WERI-Rb-1 (cell line): ENCODE measurements around the gene SERPINA3.
"Not testable (repeated sequence)": the region's sequence is repeated elsewhere in the genome, so short reads cannot be mapped to it uniquely, and the experiment has no call there.

Experiments
- DNase-seq: peaks from one replicate; pipeline ENCODE4 v3.0.0-alpha.2; 2020
- H3K27ac ChIP-seq: fragments of 250-450 bp; sonication (Bioruptor Pico); 2 replicates; pipeline ENCODE4 v1.5.1; 2020; ENCODE audit warnings: mild to moderate bottlenecking, moderate library complexity
- H3K27me3 ChIP-seq: fragments of 250-450 bp; sonication (Bioruptor Pico); 2 replicates; pipeline ENCODE4 v1.5.1; 2021; ENCODE audit warnings: mild to moderate bottlenecking, low read depth, moderate library complexity; ENCODE audit not compliant: insufficient read depth, severe bottlenecking
- H3K36me3 ChIP-seq: fragments of 250-450 bp; sonication (Bioruptor Pico); 2 replicates; pipeline ENCODE4 v1.5.1; 2020; ENCODE audit warnings: mild to moderate bottlenecking, moderate library complexity
- H3K4me3 ChIP-seq: 2 replicates; pipeline ENCODE4 v1.5.1; 2011; ENCODE audit warnings: low read depth, mild to moderate bottlenecking, control low read depth, low read length
- H3K9me3 ChIP-seq: fragments of 250-450 bp; sonication (Bioruptor Pico); 2 replicates; pipeline ENCODE4 v1.5.1; 2021; ENCODE audit warnings: mild to moderate bottlenecking, moderate library complexity; ENCODE audit not compliant: severe bottlenecking
- TF ChIP-seq, protein P1 (sequence below): IDR thresholded peaks from 2 replicates; pipeline ENCODE4 v1.5.1; 2011; ENCODE audit warnings: low read depth, mild to moderate bottlenecking, control low read depth, inconsistent platforms, low read length

The SERPINA3 gene

DNA sequence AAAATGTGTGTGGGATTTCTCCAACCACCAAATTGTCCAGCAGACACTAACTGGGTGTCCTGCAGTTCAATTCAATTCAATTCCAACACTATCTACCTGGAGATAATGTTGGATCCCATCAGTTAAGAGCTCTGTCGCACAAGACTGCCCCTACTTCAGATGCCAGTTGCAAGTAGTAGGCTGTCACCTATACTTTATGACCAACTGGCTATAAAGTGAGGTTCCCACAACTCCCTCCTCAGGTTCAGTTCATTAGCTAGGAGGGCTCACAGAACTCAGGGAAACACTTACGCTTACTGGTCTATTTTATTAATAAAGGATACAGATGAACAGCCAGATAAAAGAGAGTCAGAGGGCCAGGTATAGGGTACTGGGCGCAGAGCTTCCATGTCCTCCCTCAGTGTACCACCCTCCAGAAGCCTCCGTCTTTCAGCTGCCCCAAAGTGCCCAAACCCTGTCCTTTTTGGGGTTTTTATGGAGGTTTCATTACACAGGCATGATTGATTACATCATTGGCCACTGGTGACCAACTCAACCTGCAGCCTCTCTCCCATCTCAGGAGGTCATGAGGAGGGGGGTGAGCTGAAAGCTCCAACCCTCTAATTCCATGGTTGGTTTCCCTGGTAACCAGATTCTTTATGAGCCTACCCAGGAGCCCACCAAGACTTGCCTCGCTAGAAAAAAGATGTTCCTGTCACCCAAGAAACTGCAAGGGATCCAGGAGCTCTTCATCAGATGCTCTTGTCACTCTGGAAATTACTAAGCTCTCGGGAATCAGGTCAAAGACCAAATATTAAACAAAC is 38.5 kb upstream of the SERPINA3 start:
- peaks cover 81% of the 10 kb centered on the region for H3K27me3 ChIP-seq
- H3K27ac ChIP-seq = no peak overlapping the region
- H3K36me3 ChIP-seq = no peaks in the 10 kb centered on the region
- no peaks in the 10 kb centered on the region for H3K9me3 ChIP-seq
- TF ChIP-seq, protein P1, sequence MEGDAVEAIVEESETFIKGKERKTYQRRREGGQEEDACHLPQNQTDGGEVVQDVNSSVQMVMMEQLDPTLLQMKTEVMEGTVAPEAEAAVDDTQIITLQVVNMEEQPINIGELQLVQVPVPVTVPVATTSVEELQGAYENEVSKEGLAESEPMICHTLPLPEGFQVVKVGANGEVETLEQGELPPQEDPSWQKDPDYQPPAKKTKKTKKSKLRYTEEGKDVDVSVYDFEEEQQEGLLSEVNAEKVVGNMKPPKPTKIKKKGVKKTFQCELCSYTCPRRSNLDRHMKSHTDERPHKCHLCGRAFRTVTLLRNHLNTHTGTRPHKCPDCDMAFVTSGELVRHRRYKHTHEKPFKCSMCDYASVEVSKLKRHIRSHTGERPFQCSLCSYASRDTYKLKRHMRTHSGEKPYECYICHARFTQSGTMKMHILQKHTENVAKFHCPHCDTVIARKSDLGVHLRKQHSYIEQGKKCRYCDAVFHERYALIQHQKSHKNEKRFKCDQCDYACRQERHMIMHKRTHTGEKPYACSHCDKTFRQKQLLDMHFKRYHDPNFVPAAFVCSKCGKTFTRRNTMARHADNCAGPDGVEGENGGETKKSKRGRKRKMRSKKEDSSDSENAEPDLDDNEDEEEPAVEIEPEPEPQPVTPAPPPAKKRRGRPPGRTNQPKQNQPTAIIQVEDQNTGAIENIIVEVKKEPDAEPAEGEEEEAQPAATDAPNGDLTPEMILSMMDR = no peak
- H3K4me3 ChIP-seq = no peak overlapping the region
- DNase-seq = no peak

DNA sequence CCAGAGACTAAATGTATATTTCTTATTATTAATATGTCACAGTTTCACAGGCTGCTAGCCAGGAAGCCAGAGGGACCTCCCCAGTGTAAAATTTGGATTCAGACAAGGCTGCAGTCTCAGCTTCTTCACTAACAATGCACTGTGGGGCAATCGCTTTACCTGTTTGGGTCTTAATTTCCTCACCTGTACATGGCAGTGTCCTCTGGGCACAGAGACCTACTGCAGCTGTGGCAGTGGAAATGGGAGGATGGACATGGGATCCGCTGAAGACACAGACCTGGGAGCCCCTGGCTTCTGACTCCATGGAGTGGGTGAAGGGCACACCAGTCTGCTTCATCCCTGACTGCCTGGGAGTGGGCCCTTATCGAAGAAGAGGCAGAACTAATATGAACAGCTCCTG is 37.9 kb upstream of the SERPINA3 start:
- H3K36me3 ChIP-seq = no peaks in the 10 kb centered on the region
- DNase-seq = no peak
- TF ChIP-seq, protein P1 = no peak
- no peak overlapping the region for H3K27ac ChIP-seq
- no peaks in the 10 kb centered on the region for H3K9me3 ChIP-seq
- peaks cover 82% of the 10 kb centered on the region for H3K27me3 ChIP-seq
- no peak overlapping the region for H3K4me3 ChIP-seq

DNA sequence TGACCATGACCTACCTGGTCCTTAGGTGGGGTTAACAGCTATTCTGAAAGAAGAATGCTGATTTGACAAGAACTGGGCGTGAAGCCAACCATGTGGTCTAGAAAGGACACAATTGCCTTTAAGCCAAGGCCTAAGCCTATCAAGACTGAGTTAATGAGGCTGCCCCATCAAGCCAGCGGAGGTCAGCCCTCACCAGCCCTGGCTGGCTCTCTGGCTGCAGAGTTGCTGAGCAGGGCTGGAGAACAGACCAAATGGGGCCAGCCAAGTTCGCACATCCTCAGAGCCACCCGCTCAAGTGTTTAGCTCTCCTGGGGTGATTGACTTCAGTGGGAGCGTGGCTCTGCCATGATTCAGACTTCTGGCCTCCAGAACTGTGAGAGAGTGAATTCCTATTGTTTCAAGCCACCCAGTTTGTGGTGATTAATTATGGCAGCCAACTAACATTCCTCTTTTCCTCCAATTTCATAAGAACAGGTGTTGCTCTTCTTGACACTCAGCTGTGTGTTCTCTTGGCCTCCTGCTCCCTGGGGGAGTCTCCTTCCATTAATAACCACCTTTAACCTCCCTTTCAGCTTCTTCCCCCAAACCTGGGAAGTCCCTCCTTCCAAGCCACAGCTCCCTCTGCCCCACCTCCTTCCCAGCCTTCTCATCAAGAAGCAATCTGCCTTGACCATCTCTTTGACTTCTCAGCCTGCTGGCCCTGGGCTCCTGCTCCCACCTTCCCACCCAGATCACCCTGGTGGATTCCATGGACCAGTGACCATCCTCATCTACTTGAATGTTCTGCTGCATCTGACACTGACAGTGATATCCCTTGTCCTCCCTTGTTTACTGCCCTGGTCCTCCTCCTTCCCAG is 36.2 kb upstream of the SERPINA3 start:
- no peak overlapping the region for H3K4me3 ChIP-seq
- TF ChIP-seq, protein P1 = no peak
- no peaks in the 10 kb centered on the region for H3K36me3 ChIP-seq
- DNase-seq = no peak
- H3K27ac ChIP-seq = no peak overlapping the region
- peaks cover 71% of the 10 kb centered on the region for H3K27me3 ChIP-seq
- H3K9me3 ChIP-seq = no peaks in the 10 kb centered on the region

DNA sequence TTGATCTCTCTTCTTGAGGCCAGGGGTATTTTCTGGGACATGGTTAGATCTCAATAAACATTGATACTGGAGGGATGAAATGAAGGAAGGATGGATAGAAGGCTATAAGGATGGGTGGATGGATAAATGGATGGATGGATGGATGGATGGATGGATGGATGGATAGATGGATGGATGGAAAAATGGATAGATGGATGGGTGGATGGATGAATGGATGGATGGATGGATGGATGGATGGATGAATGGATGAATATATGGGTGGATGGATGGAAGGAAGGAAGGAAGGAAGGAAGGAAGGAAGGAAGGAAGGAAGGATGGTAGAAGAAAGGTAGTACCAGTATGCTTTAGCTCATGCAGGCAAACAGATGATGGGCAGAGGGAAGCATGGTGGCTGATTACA is 34.7 kb upstream of the SERPINA3 start:
- H3K4me3 ChIP-seq, DNase-seq, H3K27ac ChIP-seq, H3K9me3 ChIP-seq, H3K36me3 ChIP-seq: not testable (repeated sequence)
- peaks cover 67% of the 10 kb centered on the region for H3K27me3 ChIP-seq

DNA sequence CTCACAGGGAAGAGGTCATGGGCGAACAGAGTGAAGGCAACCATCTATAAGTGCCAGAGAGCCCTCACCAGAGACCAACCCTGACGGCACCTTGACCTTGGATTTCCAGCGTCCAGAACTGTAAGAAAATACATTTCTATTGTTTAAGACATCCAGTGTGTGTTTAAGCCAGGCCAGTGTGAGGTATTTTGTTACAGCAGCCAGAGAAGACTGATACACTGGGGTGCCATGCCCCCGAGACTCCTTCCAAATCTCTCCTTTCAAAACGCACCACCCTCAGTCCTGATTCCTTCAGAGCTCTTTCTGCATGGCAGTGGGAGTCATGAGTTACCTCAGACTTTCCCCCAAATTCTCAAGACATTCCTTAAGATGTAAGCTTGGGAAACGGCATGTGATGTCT is 33.5 kb upstream of the SERPINA3 start:
- DNase-seq = no peak
- Histone ChIP-seq H3K9me3 (no peaks in the 10 kb centered on the region), H3K4me3 (no peak overlapping the region), H3K27me3 (peaks cover 63% of the 10 kb centered on the region), H3K36me3 (no peaks in the 10 kb centered on the region), H3K27ac (no peak overlapping the region)
- TF ChIP-seq, protein P1 = no peak
